Testis (tissue), 3 donors: ENCODE measurements around the gene GPANK1. TPM values are rescaled to one million over a fixed set of nuclear protein-coding genes. Genes with fewer than 3 reads are reported as not detected.

Experiments used
- DNase-seq: peaks from one replicate; pipeline ENCODE4 v3.0.0-alpha.2; 2019
- H3K27ac ChIP-seq, 2 donors: fragments of 200-600 bp; sonication (generic); one replicate each; pipeline ENCODE4 v1.5.1; 2019
- H3K27me3 ChIP-seq: fragments of 200-600 bp; sonication (generic); one replicate; pipeline ENCODE4 v1.5.1; 2019
- H3K36me3 ChIP-seq: fragments of 200-600 bp; sonication (generic); one replicate; pipeline ENCODE4 v1.5.1; 2017; ENCODE audit warnings: low read depth; ENCODE audit errors: missing control alignments
- H3K4me1 ChIP-seq: fragments of 200-600 bp; sonication (generic); one replicate; pipeline ENCODE4 v1.5.1; 2019
- H3K4me3 ChIP-seq, 2 donors: fragments of 200-600 bp; sonication (generic); one replicate each; pipeline ENCODE4 v1.5.1; 2017 to 2019
- H3K9me3 ChIP-seq: fragments of 200-600 bp; sonication (generic); one replicate; pipeline ENCODE4 v1.5.1; 2017
- CTCF ChIP-seq, 3 experiments: fragments of 450-650 bp in 2 of 3; fragments of 200-600 bp in 1 of 3; sonication (generic) in 1 of 3; IDR thresholded peaks; one replicate each; pipeline ENCODE4 v1.5.1; 2016 to 2019; ENCODE audit warnings: antibody characterized with exemption in 3 of 3, mild to moderate bottlenecking in 2 of 3, moderate library complexity in 1 of 3
- POLR2A ChIP-seq: fragments of 450-650 bp; IDR thresholded peaks from one replicate; pipeline ENCODE4 v1.6.1; 2017; ENCODE audit warnings: antibody characterized with exemption, mild to moderate bottlenecking, moderate library complexity
- WGBS, 2 donors: methylation state at CpG; one replicate each; pipeline ENCODE4 v1.1.5; 2018; 5-methylcytosine and 5-hydroxymethylcytosine counted together
- intact Hi-C: fragments of 100-400 bp; cut with DNase I; formaldehyde crosslinking; loops from one replicate; pipeline ENCODE4 v1.15.1; 2023; ENCODE audit warnings: low total_unique reads
- polyA plus RNA-seq: library from polyadenylated mRNA; stranded (reverse); fragments of 350-450 nt; fragmentation: Illumina TruSeq; extraction: RNeasy Lipid Tissue Mini Kit (QIAGEN cat#74804); gene quantifications from one replicate; pipeline ENCODE4 v1.2.3, GENCODE V29; 2014; ENCODE audit warnings: low read depth, low replicate concordance; ENCODE audit not compliant: insufficient read depth
- total RNA-seq, 2 donors: library from RNA; depleted of rRNA; stranded (reverse); fragments of >200 nt; gene quantifications; one replicate each; pipeline ENCODE4 v1.2.3, GENCODE V29; 2016

GPANK1 gene
- total and polyA plus RNA-seq, 3 donors from 2014 or later: 34.5 to 81.3 (median 46.1) TPM

- no peak for TF ChIP-seq CTCF (IDR thresholded peaks at IDR 0.05)
- TF ChIP-seq POLR2A: no peak
- WGBS, 2 donors: 68 to 83% methylated on average over 4 of the region's 4 CpGs
- peaks cover 34% of the 10 kb centered on the region for H3K4me1 ChIP-seq
- no peaks in the 10 kb centered on the region for H3K36me3 ChIP-seq
- H3K27me3 ChIP-seq: no peaks in the 10 kb centered on the region
- H3K9me3 ChIP-seq: no peaks in the 10 kb centered on the region
- DNase-seq: no peak
- intact Hi-C loops: no loop called here
- no peak overlapping the region for H3K27ac ChIP-seq
- H3K4me3 ChIP-seq: no peak overlapping the region
Observed at GRCh38 chr6:31658158-31658688, 6.6 kb downstream of the GPANK1 start.

- WGBS, 2 donors: 77 to 78% methylated on average over 6 of the region's 6 CpGs
- intact Hi-C loops: no loop called here
- H3K27ac ChIP-seq: no peak overlapping the region
Observed at GRCh38 chr6:31657406-31658157, 7.2 kb downstream of the GPANK1 start.

GRCh38 chr6:31655349-31656237 lies 9.2 kb downstream of the GPANK1 start, which contains the start of gene APOM:
Gene APOM, plus strand, starts transcription at chr6:31655894. Its CDS starts 73 bp downstream, at chr6:31655967.
- no peak for DNase-seq
- 82% methylated on average over 8 of the region's 8 CpGs for WGBS, 2 donors
- H3K4me1 ChIP-seq: peaks cover 27% of the 10 kb centered on the region
- H3K4me3 ChIP-seq: no peak within 1 kb of the TSS
- intact Hi-C loops: no loop called here
- H3K9me3 ChIP-seq: no peaks in the 10 kb centered on the region
- no peak within 1 kb of the TSS for H3K27ac ChIP-seq
- H3K27me3 ChIP-seq: no peaks in the 10 kb centered on the region
- H3K36me3 ChIP-seq: no peaks in the 10 kb centered on the region
- no peak for TF ChIP-seq CTCF (IDR thresholded peaks at IDR 0.05)
- no peak for TF ChIP-seq POLR2A

More at GRCh38 chr6:31657406-31658157, 7.2 kb downstream of the GPANK1 start:
- no peaks in the 10 kb centered on the region for H3K27me3 ChIP-seq
- H3K9me3 ChIP-seq: no peaks in the 10 kb centered on the region
- H3K36me3 ChIP-seq: no peaks in the 10 kb centered on the region
- peaks cover 29% of the 10 kb centered on the region for H3K4me1 ChIP-seq
- no peak for TF ChIP-seq CTCF (IDR thresholded peaks at IDR 0.05)
- no peak for TF ChIP-seq POLR2A
- DNase-seq: no peak
- no peak overlapping the region for H3K4me3 ChIP-seq

- TF ChIP-seq CTCF (IDR thresholded peaks at IDR 0.05) (no peak), POLR2A (no peak)
- Histone ChIP-seq H3K9me3 (no peaks in the 10 kb centered on the region), H3K4me1 (peaks cover 26% of the 10 kb centered on the region), H3K27me3 (no peaks in the 10 kb centered on the region), H3K27ac (no peak overlapping the region), H3K36me3 (no peaks in the 10 kb centered on the region), H3K4me3 (no peak overlapping the region)
- intact Hi-C loops: no loop called here
- 85 to 90% methylated on average over 8 of the region's 8 CpGs for WGBS, 2 donors
- DNase-seq: no peak
Observed at GRCh38 chr6:31654574-31655348, 10.0 kb downstream of the GPANK1 start.
